Heart left ventricle (tissue), 13 donors: ENCODE data around the gene BCL2A1.

Source experiments
- CTCF ChIP-seq, 12 donors: fragments of 200-600 bp; sonication (generic) in 4 of 12; IDR thresholded peaks; one replicate each; pipeline versions ENCODE4 v1.5.0 to v1.8.0; 2018 to 2022; ENCODE audit warnings: antibody characterized with exemption in 12 of 12, mild to moderate bottlenecking in 5 of 12
- POLR2A ChIP-seq, 2 donors: fragments of 450-650 bp; IDR thresholded peaks; one replicate each; pipeline ENCODE4 v1.6.1; 2017; ENCODE audit warnings: antibody characterized with exemption in 2 of 2, mild to moderate bottlenecking in 2 of 2, moderate library complexity in 2 of 2
- donor health status: ischemic (EF 13 %, LVEDD 7.1; RV severe dilation, severe dysfunction).
- donor health status: DM: no; HTN: yes; CAD: no.
- donor health status: DM: no; HTN: no; CAD: no.
- donor health status: ischemic (EF 25% LVEDD 6.9; RV normal size, moderate dysfunction).
- donor health status: ischemic (EF 25% LVEDD 5.7; RV mildly dilated, moderate dysfunction).
- donor health status: ischemic (EF 35%, LVEDD 5.7; RV mildly dilated, moderate dysfunction).
- donor health status: nonischemic (EF 11% LVEDD 7.7; RV severe dilation, severe dysfunction).
- donor health status: DM: yes; HTN: yes; CAD: no.
- donor health status: PGD.
- donor health status: ischemic (EF 29% LVEDD 5.4; RV normal size, mild dysfunction).
- donor health status: nonischemic (EF 23%, LVEDD 6.1; RV moderate dilation, normal function).

GRCh38 chr15:79973456-79974195 is 2.6 kb upstream of the BCL2A1 start:
- TF ChIP-seq POLR2A (IDR thresholded peaks at IDR 0.05): no peak
- TF ChIP-seq CTCF (IDR thresholded peaks at IDR 0.05): no peak
